Measurements from ENCODE around the gene IFNA14. TPM values are rescaled to one million over a fixed set of nuclear protein-coding genes. Genes with fewer than 3 reads are reported as not detected.
"Not testable (repeated sequence)": the region's sequence is repeated elsewhere in the genome, so short reads cannot be mapped to it uniquely, and the experiment has no call there.

Gene IFNA14
- total RNA-seq, 1 donor from 2014 or later = not detected

GRCh38 chr9:21202105-21202504 is 37.7 kb downstream of the IFNA14 start, which contains the start of gene IFNA7:
Gene IFNA7 (minus strand): TSS chr9:21202205. CDS start chr9:21202165, 40 bp downstream.
- H3K4me3 Mint-ChIP-seq; H3K27ac Mint-ChIP-seq; H3K36me3 Mint-ChIP-seq (ENCODE audit: low read depth); H3K9me3 Mint-ChIP-seq; H3K4me1 Mint-ChIP-seq; DNase-seq; intact Hi-C loops (cut with micrococcal nuclease): not testable (repeated sequence)
- H3K27me3 Mint-ChIP-seq = peaks cover 40% of the 10 kb centered on the region

GRCh38 chr9:21194867-21195776 is 44.7 kb downstream of the IFNA14 start:
- Mint-ChIP-seq H3K27me3 (peaks cover 14% of the 10 kb centered on the region), H3K4me3 (peak overlapping the region; percentile 45)
- H3K27ac Mint-ChIP-seq; H3K9me3 Mint-ChIP-seq; H3K4me1 Mint-ChIP-seq; H3K36me3 Mint-ChIP-seq (ENCODE audit: low read depth): not testable (repeated sequence)
- peak; percentile 84 for DNase-seq
- intact Hi-C loops (cut with micrococcal nuclease) = loop anchor here (1.0 kb wide), 1 partner anchor 594 kb away; no protein-coding TSS in a partner anchor

Other genes starting within 250 kb of the IFNA14 start
- 2.8 and 3.0 TPM in 2 replicates for gene HACD4, start 208.4 kb downstream of the IFNA14 start, total RNA-seq
- gene IFNB1, start 162.1 kb downstream of the IFNA14 start, total RNA-seq = not detected in 2 replicates
- not detected in 2 replicates for gene IFNW1, start 98.2 kb downstream of the IFNA14 start, total RNA-seq
- gene IFNA21, start 73.3 kb downstream of the IFNA14 start, total RNA-seq = not detected in 2 replicates
- not detected in 2 replicates for gene IFNA4, start 52.4 kb downstream of the IFNA14 start, total RNA-seq
- not detected in 2 replicates for gene IFNA7, start 37.8 kb downstream of the IFNA14 start, total RNA-seq
- not detected in 2 replicates for gene IFNA10, start 32.9 kb downstream of the IFNA14 start, total RNA-seq
- not detected in 2 replicates for gene IFNA16, start 22.7 kb downstream of the IFNA14 start, total RNA-seq
- gene IFNA17, start 11.8 kb downstream of the IFNA14 start, total RNA-seq = not detected in 2 replicates
- not detected in 2 replicates for gene IFNA5, start 65.3 kb upstream of the IFNA14 start, total RNA-seq
- gene KLHL9, start 95.4 kb upstream of the IFNA14 start, total RNA-seq = 14.8 and 15.0 TPM in 2 replicates
- gene IFNA6, start 110.9 kb upstream of the IFNA14 start, total RNA-seq = not detected in 2 replicates
- gene IFNA13, start 128.1 kb upstream of the IFNA14 start, total RNA-seq = not detected in 2 replicates
- not detected in 2 replicates for gene IFNA2, start 145.4 kb upstream of the IFNA14 start, total RNA-seq
- not detected in 2 replicates for gene IFNA8, start 169.1 kb upstream of the IFNA14 start, total RNA-seq
- not detected in 2 replicates for gene IFNA1, start 200.4 kb upstream of the IFNA14 start, total RNA-seq
- gene IFNE, start 242.3 kb upstream of the IFNA14 start, total RNA-seq = not detected in 2 replicates

All from activated CD4-positive, alpha-beta T cell treated with anti-CD3 and anti-CD28 coated beads, Interleukin-2, amount 10 ng/mL, durations not matched to agents 24 days and 14 days (primary cell).